ENCODE results near the gene THSD7A.

THSD7A gene

GRCh38 chr7:11747715-11748485, 84.1 kb downstream of the THSD7A start:
- no peak for DNase-seq (ENCODE audit: extremely low read depth, low read depth)
- TF ChIP-seq, protein P1, sequence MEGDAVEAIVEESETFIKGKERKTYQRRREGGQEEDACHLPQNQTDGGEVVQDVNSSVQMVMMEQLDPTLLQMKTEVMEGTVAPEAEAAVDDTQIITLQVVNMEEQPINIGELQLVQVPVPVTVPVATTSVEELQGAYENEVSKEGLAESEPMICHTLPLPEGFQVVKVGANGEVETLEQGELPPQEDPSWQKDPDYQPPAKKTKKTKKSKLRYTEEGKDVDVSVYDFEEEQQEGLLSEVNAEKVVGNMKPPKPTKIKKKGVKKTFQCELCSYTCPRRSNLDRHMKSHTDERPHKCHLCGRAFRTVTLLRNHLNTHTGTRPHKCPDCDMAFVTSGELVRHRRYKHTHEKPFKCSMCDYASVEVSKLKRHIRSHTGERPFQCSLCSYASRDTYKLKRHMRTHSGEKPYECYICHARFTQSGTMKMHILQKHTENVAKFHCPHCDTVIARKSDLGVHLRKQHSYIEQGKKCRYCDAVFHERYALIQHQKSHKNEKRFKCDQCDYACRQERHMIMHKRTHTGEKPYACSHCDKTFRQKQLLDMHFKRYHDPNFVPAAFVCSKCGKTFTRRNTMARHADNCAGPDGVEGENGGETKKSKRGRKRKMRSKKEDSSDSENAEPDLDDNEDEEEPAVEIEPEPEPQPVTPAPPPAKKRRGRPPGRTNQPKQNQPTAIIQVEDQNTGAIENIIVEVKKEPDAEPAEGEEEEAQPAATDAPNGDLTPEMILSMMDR (IDR thresholded peaks at IDR 0.05; ENCODE audit: low read depth, low read length): no peak

GRCh38 chr7:11746591-11746990, 85.4 kb downstream of the THSD7A start:
- TF ChIP-seq, protein P1 (IDR thresholded peaks at IDR 0.05; ENCODE audit: low read depth, low read length): no peak
- no peak for DNase-seq (ENCODE audit: extremely low read depth, low read depth)

DNA sequence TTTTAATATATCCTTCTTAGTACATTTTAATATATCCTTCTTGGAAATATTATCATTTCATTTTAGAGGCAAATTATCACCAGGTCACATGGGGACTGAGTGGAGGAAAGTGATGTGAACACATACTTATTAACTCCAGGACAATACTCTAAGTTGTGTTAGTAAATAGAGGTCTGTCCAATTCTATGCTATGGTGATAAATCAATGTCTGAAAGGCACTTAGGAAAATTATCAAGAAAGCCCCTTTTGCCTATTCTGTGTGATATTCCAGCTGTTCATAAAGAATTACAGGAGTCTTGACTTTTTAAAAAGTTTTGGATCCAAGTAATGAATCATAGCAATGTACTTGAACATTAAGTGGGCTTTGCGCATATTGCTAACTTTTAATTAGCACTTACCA, 88.5 kb downstream of the THSD7A start:
- no peak for DNase-seq (ENCODE audit: extremely low read depth, low read depth)
- TF ChIP-seq, protein P1 (IDR thresholded peaks at IDR 0.05; ENCODE audit: low read depth, low read length): no peak

DNA sequence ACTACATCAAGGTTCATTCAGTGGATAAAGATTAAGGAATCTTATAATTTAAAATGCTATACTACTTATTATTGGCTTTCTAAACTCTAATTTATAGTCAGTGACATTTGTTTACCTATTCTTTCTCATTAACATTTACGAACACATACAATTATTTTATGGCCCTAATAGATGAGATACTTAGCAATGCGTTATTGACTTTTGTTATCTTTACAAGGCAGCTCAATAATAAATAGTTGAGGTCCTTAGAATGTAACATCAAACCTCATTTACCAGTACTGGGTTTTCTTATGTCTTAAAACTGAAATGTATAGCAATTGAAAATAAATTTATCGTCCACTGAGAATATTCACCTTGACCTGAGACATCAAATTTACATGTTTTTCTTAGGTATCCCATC, 89.0 kb downstream of the THSD7A start:
- no peak for DNase-seq (ENCODE audit: extremely low read depth, low read depth)
- TF ChIP-seq, protein P1 (IDR thresholded peaks at IDR 0.05; ENCODE audit: low read depth, low read length): no peak

- TF ChIP-seq, protein P1 (IDR thresholded peaks at IDR 0.05; ENCODE audit: low read depth, low read length): no peak
- DNase-seq (ENCODE audit: extremely low read depth, low read depth): no peak
These were observed 89.5 kb downstream of the THSD7A start for GRCh38 chr7:11742496-11742895.

- TF ChIP-seq, protein P1 (IDR thresholded peaks at IDR 0.05; ENCODE audit: low read depth, low read length): no peak
- DNase-seq (ENCODE audit: extremely low read depth, low read depth): no peak
These were observed 94.3 kb downstream of the THSD7A start for GRCh38 chr7:11737723-11738122.

GRCh38 chr7:11732207-11732606, 99.8 kb downstream of the THSD7A start:
- no peak for DNase-seq (ENCODE audit: extremely low read depth, low read depth)
- TF ChIP-seq, protein P1 (IDR thresholded peaks at IDR 0.05; ENCODE audit: low read depth, low read length): no peak
